DMS114 treated with DMSO at 0.1 percent for 48 hours (cell line): ENCODE data around the gene PNMA8B.
"Not testable (repeated sequence)": the region's sequence is repeated elsewhere in the genome, so short reads cannot be mapped to it uniquely, and the experiment has no call there.

Experiments used
- DNase-seq: peaks from one replicate; lab custom pipeline; 2025; ENCODE audit not compliant: unreplicated experiment; lab: John Stamatoyannopoulos, UW

Gene PNMA8B

GRCh38 chr19:46495786-46496099 is at the start of gene PNMA8B:
TSS of gene PNMA8B (minus strand) at chr19:46495867. CDS start at chr19:46495465, 402 bp downstream.
- DNase-seq = peak; percentile 18

- no peak for DNase-seq
Observed at GRCh38 chr19:46544651-46545050, 49.0 kb upstream of the PNMA8B start.

- DNase-seq = peak; percentile 77
Observed at GRCh38 chr19:46542428-46543230, 47.0 kb upstream of the PNMA8B start.

- no peak for DNase-seq
Observed at GRCh38 chr19:46537136-46538097, 41.8 kb upstream of the PNMA8B start.

GRCh38 chr19:46536391-46536790 is 40.7 kb upstream of the PNMA8B start:
- DNase-seq = no peak

GRCh38 chr19:46533621-46534081 is 38.0 kb upstream of the PNMA8B start:
- DNase-seq = no peak

GRCh38 chr19:46533078-46533620 is 37.5 kb upstream of the PNMA8B start:
- DNase-seq = no peak

- no peak for DNase-seq
Observed at GRCh38 chr19:46530636-46531035, 35.0 kb upstream of the PNMA8B start.

- DNase-seq = peak; percentile 7
Observed at GRCh38 chr19:46529622-46530451, 34.2 kb upstream of the PNMA8B start.

- no peak for DNase-seq
Observed at GRCh38 chr19:46528601-46529590, 33.2 kb upstream of the PNMA8B start.

GRCh38 chr19:46526801-46527200 is 31.1 kb upstream of the PNMA8B start:
- DNase-seq = not testable (repeated sequence)

GRCh38 chr19:46524308-46524707 is 28.6 kb upstream of the PNMA8B start:
- no peak for DNase-seq

GRCh38 chr19:46522988-46523387 is 27.3 kb upstream of the PNMA8B start:
- not testable (repeated sequence) for DNase-seq

GRCh38 chr19:46521241-46521868 is 25.7 kb upstream of the PNMA8B start:
- no peak for DNase-seq

GRCh38 chr19:46520616-46521015 is 24.9 kb upstream of the PNMA8B start:
- no peak for DNase-seq

- DNase-seq = no peak
Observed at GRCh38 chr19:46517471-46517870, 21.8 kb upstream of the PNMA8B start.

GRCh38 chr19:46515879-46516350 is 20.2 kb upstream of the PNMA8B start:
- DNase-seq = peak; percentile 25

- DNase-seq = no peak
Observed at GRCh38 chr19:46515290-46515609, 19.6 kb upstream of the PNMA8B start.
